ENCODE measurements around the gene GPC3. TPM values are rescaled to one million over a fixed set of nuclear protein-coding genes. Genes with fewer than 3 reads are reported as not detected.
"Not testable (repeated sequence)": the region's sequence is repeated elsewhere in the genome, so short reads cannot be mapped to it uniquely, and the experiment has no call there.

Gene GPC3
- total RNA-seq, 1 experiment from 2014 or later: not detected

GRCh38 chrX:133991057-133991456 lies 5.7 kb upstream of the GPC3 start:
- DNase-seq; H3K9me2 ChIP-seq (replicated peaks; ENCODE audit: insufficient read depth, low read length); H3K27me3 ChIP-seq (ENCODE audit: low read length); H4K20me1 ChIP-seq (ENCODE audit: insufficient read depth, low read depth, low read length); H3K4me3 ChIP-seq (ENCODE audit: low read length); H3K79me2 ChIP-seq (ENCODE audit: low read length); H2AFZ ChIP-seq (ENCODE audit: low read length); H3K9ac ChIP-seq (ENCODE audit: low read length); H3K27ac ChIP-seq (ENCODE audit: low read length); H3K4me1 ChIP-seq (ENCODE audit: low read length); H3K4me2 ChIP-seq (ENCODE audit: low read depth, low read length, poor library complexity, severe bottlenecking); H3K36me3 ChIP-seq (ENCODE audit: insufficient read depth, low read length); H3K9me3 ChIP-seq (ENCODE audit: low read length): not testable (repeated sequence)

- Histone ChIP-seq H3K27me3 (ENCODE audit: low read length) (no peaks in the 10 kb centered on the region), H3K4me2 (ENCODE audit: low read depth, low read length, poor library complexity, severe bottlenecking) (no peak overlapping the region), H3K36me3 (ENCODE audit: insufficient read depth, low read length) (no peaks in the 10 kb centered on the region), H3K9me2 (replicated peaks; ENCODE audit: insufficient read depth, low read length) (no peaks in the 10 kb centered on the region), H3K4me1 (ENCODE audit: low read length) (no peaks in the 10 kb centered on the region), H3K9ac (ENCODE audit: low read length) (no peak overlapping the region), H4K20me1 (ENCODE audit: insufficient read depth, low read depth, low read length) (no peaks in the 10 kb centered on the region), H3K79me2 (ENCODE audit: low read length) (no peaks in the 10 kb centered on the region), H3K27ac (ENCODE audit: low read length) (no peak overlapping the region), H2AFZ (ENCODE audit: low read length) (no peak overlapping the region), H3K9me3 (ENCODE audit: low read length) (no peaks in the 10 kb centered on the region), H3K4me3 (ENCODE audit: low read length) (no peak overlapping the region)
- no peak for DNase-seq
Observed at GRCh38 chrX:133989993-133990392, 4.6 kb upstream of the GPC3 start.

GRCh38 chrX:133989490-133989889 lies 4.1 kb upstream of the GPC3 start:
- H3K27me3 ChIP-seq (ENCODE audit: low read length): no peaks in the 10 kb centered on the region
- no peak overlapping the region for H3K4me3 ChIP-seq (ENCODE audit: low read length)
- no peaks in the 10 kb centered on the region for H3K79me2 ChIP-seq (ENCODE audit: low read length)
- H3K4me2 ChIP-seq (ENCODE audit: low read depth, low read length, poor library complexity, severe bottlenecking): no peak overlapping the region
- no peaks in the 10 kb centered on the region for H3K4me1 ChIP-seq (ENCODE audit: low read length)
- H4K20me1 ChIP-seq (ENCODE audit: insufficient read depth, low read depth, low read length): no peaks in the 10 kb centered on the region
- H2AFZ ChIP-seq (ENCODE audit: low read length): no peak overlapping the region
- DNase-seq: no peak
- H3K9me2 ChIP-seq (replicated peaks; ENCODE audit: insufficient read depth, low read length): no peaks in the 10 kb centered on the region
- H3K9me3 ChIP-seq (ENCODE audit: low read length): no peaks in the 10 kb centered on the region
- H3K36me3 ChIP-seq (ENCODE audit: insufficient read depth, low read length): no peaks in the 10 kb centered on the region
- H3K27ac ChIP-seq (ENCODE audit: low read length): no peak overlapping the region
- H3K9ac ChIP-seq (ENCODE audit: low read length): no peak overlapping the region

GRCh38 chrX:133988010-133988409 lies 2.6 kb upstream of the GPC3 start:
- H3K79me2 ChIP-seq (ENCODE audit: low read length): no peaks in the 10 kb centered on the region
- DNase-seq: no peak
- no peaks in the 10 kb centered on the region for H3K9me3 ChIP-seq (ENCODE audit: low read length)
- H3K4me1 ChIP-seq (ENCODE audit: low read length): no peaks in the 10 kb centered on the region
- no peaks in the 10 kb centered on the region for H3K36me3 ChIP-seq (ENCODE audit: insufficient read depth, low read length)
- no peak overlapping the region for H3K27ac ChIP-seq (ENCODE audit: low read length)
- no peak overlapping the region for H3K4me2 ChIP-seq (ENCODE audit: low read depth, low read length, poor library complexity, severe bottlenecking)
- H3K27me3 ChIP-seq (ENCODE audit: low read length): no peaks in the 10 kb centered on the region
- H3K9me2 ChIP-seq (replicated peaks; ENCODE audit: insufficient read depth, low read length): no peaks in the 10 kb centered on the region
- H4K20me1 ChIP-seq (ENCODE audit: insufficient read depth, low read depth, low read length): no peaks in the 10 kb centered on the region
- no peak overlapping the region for H2AFZ ChIP-seq (ENCODE audit: low read length)
- H3K9ac ChIP-seq (ENCODE audit: low read length): no peak overlapping the region
- H3K4me3 ChIP-seq (ENCODE audit: low read length): no peak overlapping the region

- H3K27me3 ChIP-seq (ENCODE audit: low read length): no peaks in the 10 kb centered on the region
- no peak overlapping the region for H3K4me2 ChIP-seq (ENCODE audit: low read depth, low read length, poor library complexity, severe bottlenecking)
- H3K4me1 ChIP-seq (ENCODE audit: low read length): no peaks in the 10 kb centered on the region
- no peaks in the 10 kb centered on the region for H3K79me2 ChIP-seq (ENCODE audit: low read length)
- H3K9ac ChIP-seq (ENCODE audit: low read length): no peak overlapping the region
- no peak overlapping the region for H3K27ac ChIP-seq (ENCODE audit: low read length)
- H4K20me1 ChIP-seq (ENCODE audit: insufficient read depth, low read depth, low read length): no peaks in the 10 kb centered on the region
- H3K9me2 ChIP-seq (replicated peaks; ENCODE audit: insufficient read depth, low read length): no peaks in the 10 kb centered on the region
- no peak overlapping the region for H3K4me3 ChIP-seq (ENCODE audit: low read length)
- H3K36me3 ChIP-seq (ENCODE audit: insufficient read depth, low read length): no peaks in the 10 kb centered on the region
- no peak for DNase-seq
- H3K9me3 ChIP-seq (ENCODE audit: low read length): no peaks in the 10 kb centered on the region
- no peak overlapping the region for H2AFZ ChIP-seq (ENCODE audit: low read length)
Observed at GRCh38 chrX:133987188-133987587, 1.8 kb upstream of the GPC3 start.

- Histone ChIP-seq H3K4me2 (ENCODE audit: low read depth, low read length, poor library complexity, severe bottlenecking) (no peak overlapping the region), H3K4me3 (ENCODE audit: low read length) (no peak overlapping the region), H2AFZ (ENCODE audit: low read length) (no peak overlapping the region)
Observed at GRCh38 chrX:133985967-133986683, 731 bp upstream of the GPC3 start.

GRCh38 chrX:133984857-133985163 lies 584 bp downstream of the GPC3 start:
- no peaks in the 10 kb centered on the region for H3K79me2 ChIP-seq (ENCODE audit: low read length)
- no peaks in the 10 kb centered on the region for H3K9me2 ChIP-seq (replicated peaks; ENCODE audit: insufficient read depth, low read length)
- no peak overlapping the region for H2AFZ ChIP-seq (ENCODE audit: low read length)
- H3K9me3 ChIP-seq (ENCODE audit: low read length): no peaks in the 10 kb centered on the region
- no peaks in the 10 kb centered on the region for H3K4me1 ChIP-seq (ENCODE audit: low read length)
- no peaks in the 10 kb centered on the region for H4K20me1 ChIP-seq (ENCODE audit: insufficient read depth, low read depth, low read length)
- H3K27me3 ChIP-seq (ENCODE audit: low read length): no peaks in the 10 kb centered on the region
- no peak overlapping the region for H3K9ac ChIP-seq (ENCODE audit: low read length)
- no peak for DNase-seq
- no peak overlapping the region for H3K4me3 ChIP-seq (ENCODE audit: low read length)
- no peaks in the 10 kb centered on the region for H3K36me3 ChIP-seq (ENCODE audit: insufficient read depth, low read length)
- H3K4me2 ChIP-seq (ENCODE audit: low read depth, low read length, poor library complexity, severe bottlenecking): no peak overlapping the region
- no peak overlapping the region for H3K27ac ChIP-seq (ENCODE audit: low read length)

More at GRCh38 chrX:133985967-133986683, 731 bp upstream of the GPC3 start:
- H3K9me3 ChIP-seq (ENCODE audit: low read length): no peaks in the 10 kb centered on the region
- no peaks in the 10 kb centered on the region for H3K9me2 ChIP-seq (replicated peaks; ENCODE audit: insufficient read depth, low read length)
- no peaks in the 10 kb centered on the region for H3K27me3 ChIP-seq (ENCODE audit: low read length)
- H3K4me1 ChIP-seq (ENCODE audit: low read length): no peaks in the 10 kb centered on the region
- no peaks in the 10 kb centered on the region for H3K79me2 ChIP-seq (ENCODE audit: low read length)
- no peak overlapping the region for H3K27ac ChIP-seq (ENCODE audit: low read length)
- H3K9ac ChIP-seq (ENCODE audit: low read length): no peak overlapping the region
- no peaks in the 10 kb centered on the region for H4K20me1 ChIP-seq (ENCODE audit: insufficient read depth, low read depth, low read length)
- no peak for DNase-seq
- H3K36me3 ChIP-seq (ENCODE audit: insufficient read depth, low read length): no peaks in the 10 kb centered on the region

GRCh38 chrX:133983974-133984845 lies 1.2 kb downstream of the GPC3 start:
- Histone ChIP-seq H4K20me1 (ENCODE audit: insufficient read depth, low read depth, low read length) (no peaks in the 10 kb centered on the region), H2AFZ (ENCODE audit: low read length) (no peak overlapping the region), H3K36me3 (ENCODE audit: insufficient read depth, low read length) (no peaks in the 10 kb centered on the region), H3K27me3 (ENCODE audit: low read length) (no peaks in the 10 kb centered on the region), H3K27ac (ENCODE audit: low read length) (no peak overlapping the region), H3K4me1 (ENCODE audit: low read length) (no peaks in the 10 kb centered on the region), H3K4me3 (ENCODE audit: low read length) (no peak overlapping the region), H3K9me3 (ENCODE audit: low read length) (no peaks in the 10 kb centered on the region), H3K9me2 (replicated peaks; ENCODE audit: insufficient read depth, low read length) (no peaks in the 10 kb centered on the region), H3K4me2 (ENCODE audit: low read depth, low read length, poor library complexity, severe bottlenecking) (no peak overlapping the region), H3K9ac (ENCODE audit: low read length) (no peak overlapping the region), H3K79me2 (ENCODE audit: low read length) (no peaks in the 10 kb centered on the region)
- DNase-seq: no peak
